Activated naive CD8-positive, alpha-beta T cell (primary cell): Measurements from ENCODE around the gene RPL41.

Experiments used
- H3K27ac Mint-ChIP-seq: one replicate; pipeline ENCODE4 v1.8.0; 2021; ENCODE audit warnings: mixed read lengths
- H3K27me3 Mint-ChIP-seq: one replicate; pipeline ENCODE4 v1.8.0; 2021; ENCODE audit warnings: mixed read lengths
- H3K36me3 Mint-ChIP-seq: one replicate; pipeline ENCODE4 v1.8.0; 2021; ENCODE audit warnings: mixed read lengths
- H3K4me1 Mint-ChIP-seq: one replicate; pipeline ENCODE4 v1.8.0; 2021; ENCODE audit warnings: low read depth, mixed read lengths
- H3K4me3 Mint-ChIP-seq: one replicate; pipeline ENCODE4 v1.8.0; 2021; ENCODE audit warnings: mild to moderate bottlenecking, mixed read lengths
- H3K9me3 Mint-ChIP-seq: one replicate; pipeline ENCODE4 v1.8.0; 2021; ENCODE audit warnings: low read depth, mixed read lengths

The RPL41 gene

DNA sequence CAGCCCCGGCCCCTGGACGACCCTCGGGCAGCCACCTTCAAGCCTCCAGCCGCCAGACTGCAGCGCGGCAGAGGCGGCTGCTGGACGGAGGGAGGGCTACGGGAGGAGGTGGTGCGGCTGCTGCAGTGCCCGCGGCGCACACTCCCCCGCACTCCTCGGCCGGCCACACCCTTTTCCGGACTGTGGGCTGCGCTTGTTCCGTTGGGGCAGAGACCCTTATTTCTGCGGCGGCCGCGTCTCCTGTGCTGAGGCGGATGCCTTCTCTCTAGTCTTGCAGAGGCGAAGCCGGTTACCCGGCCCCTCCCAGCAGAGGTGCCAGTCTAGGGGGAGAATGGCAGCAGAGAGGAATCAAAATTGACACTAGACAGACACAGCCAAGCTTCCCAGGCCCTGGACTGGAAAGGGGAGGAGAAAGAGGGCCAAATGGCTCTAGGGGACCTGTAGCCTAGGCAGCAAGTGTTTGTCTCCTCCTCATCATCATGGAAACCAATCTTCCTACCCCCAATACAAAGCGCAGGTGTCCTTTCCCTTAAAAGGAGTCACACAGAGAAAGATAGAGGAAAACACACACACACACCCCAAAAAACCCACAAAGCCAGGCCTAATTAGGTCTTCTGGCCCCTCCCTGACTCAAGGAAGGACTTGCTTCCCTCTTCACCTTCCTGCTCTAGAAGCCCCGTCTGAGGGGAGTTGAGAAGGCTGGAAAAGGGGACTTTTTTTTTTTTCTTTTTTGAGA lies 12.9 kb downstream of the RPL41 start:
- peak overlapping the region; percentile 94 for H3K4me3 Mint-ChIP-seq
- H3K27ac Mint-ChIP-seq = peak overlapping the region; percentile 95
- no peaks in the 10 kb centered on the region for H3K27me3 Mint-ChIP-seq
- H3K4me1 Mint-ChIP-seq = peaks cover 65% of the 10 kb centered on the region
- no peaks in the 10 kb centered on the region for H3K9me3 Mint-ChIP-seq
- peaks cover 23% of the 10 kb centered on the region for H3K36me3 Mint-ChIP-seq

DNA sequence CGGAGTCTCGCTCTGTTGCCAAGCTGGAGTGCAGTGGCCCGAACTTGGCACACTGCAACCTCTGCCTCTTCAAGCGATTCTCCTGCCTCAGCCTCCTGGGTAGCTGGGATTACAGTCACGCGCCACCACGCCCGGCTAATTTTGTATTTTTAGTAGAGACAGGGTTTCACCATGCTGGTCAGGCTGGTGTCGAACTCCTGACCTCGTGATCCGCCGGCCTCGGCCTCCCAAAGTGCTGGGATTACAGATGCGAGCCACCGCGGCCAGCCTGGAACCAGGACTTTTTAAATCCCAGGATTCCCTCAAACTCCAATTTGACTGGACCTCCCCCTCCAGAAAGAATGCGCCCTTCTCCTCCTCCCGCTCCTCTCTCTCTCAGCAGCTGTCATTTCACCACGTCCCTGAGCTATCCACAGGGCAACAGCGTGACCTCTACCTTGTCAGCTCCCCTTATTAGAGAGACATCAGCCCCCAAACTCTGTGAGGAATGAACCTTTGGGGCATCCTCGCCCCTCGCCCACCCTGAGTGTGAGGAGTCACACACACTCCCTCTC lies 13.6 kb downstream of the RPL41 start:
- H3K9me3 Mint-ChIP-seq = no peaks in the 10 kb centered on the region
- H3K36me3 Mint-ChIP-seq = peaks cover 23% of the 10 kb centered on the region
- H3K27ac Mint-ChIP-seq = peak overlapping the region; percentile 90
- H3K27me3 Mint-ChIP-seq = no peaks in the 10 kb centered on the region
- peaks cover 62% of the 10 kb centered on the region for H3K4me1 Mint-ChIP-seq
- peak overlapping the region; percentile 94 for H3K4me3 Mint-ChIP-seq

DNA sequence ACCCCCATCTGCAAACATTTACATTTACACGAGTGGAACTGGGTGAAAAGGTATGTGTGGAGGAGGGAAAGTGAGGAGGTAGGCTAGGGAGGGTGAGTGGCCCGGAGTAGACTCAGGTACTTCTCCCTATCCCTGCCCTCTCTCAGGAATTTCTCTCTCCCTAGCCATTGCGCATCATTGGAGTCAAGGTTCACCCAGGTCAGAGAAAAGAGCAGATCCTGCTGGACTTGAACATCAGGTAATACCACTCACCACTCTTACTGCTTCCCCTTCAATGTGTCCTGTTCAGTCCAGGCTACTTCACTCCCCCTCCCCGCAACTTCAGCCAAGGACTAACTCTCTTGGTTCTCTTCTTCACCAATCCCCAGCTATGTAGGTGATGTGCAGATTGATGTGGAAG lies 14.4 kb downstream of the RPL41 start:
- Mint-ChIP-seq H3K4me1 (peaks cover 66% of the 10 kb centered on the region), H3K27ac (peak overlapping the region; percentile 90), H3K9me3 (no peaks in the 10 kb centered on the region), H3K4me3 (peak overlapping the region; percentile 94), H3K27me3 (no peaks in the 10 kb centered on the region), H3K36me3 (peaks cover 23% of the 10 kb centered on the region)

- Mint-ChIP-seq H3K36me3 (peaks cover 39% of the 10 kb centered on the region), H3K27ac (peak overlapping the region; percentile 61), H3K4me1 (peaks cover 75% of the 10 kb centered on the region), H3K9me3 (no peaks in the 10 kb centered on the region), H3K4me3 (no peak overlapping the region), H3K27me3 (no peaks in the 10 kb centered on the region)
These were observed 18.5 kb downstream of the RPL41 start for GRCh38 chr12:56134897-56135296.

GRCh38 chr12:56137853-56138571 lies 21.6 kb downstream of the RPL41 start:
- H3K36me3 Mint-ChIP-seq = peaks cover 25% of the 10 kb centered on the region
- H3K4me3 Mint-ChIP-seq = peak overlapping the region; percentile 58
- no peaks in the 10 kb centered on the region for H3K27me3 Mint-ChIP-seq
- H3K4me1 Mint-ChIP-seq = peaks cover 67% of the 10 kb centered on the region
- H3K9me3 Mint-ChIP-seq = no peaks in the 10 kb centered on the region
- H3K27ac Mint-ChIP-seq = peak overlapping the region; percentile 81

DNA sequence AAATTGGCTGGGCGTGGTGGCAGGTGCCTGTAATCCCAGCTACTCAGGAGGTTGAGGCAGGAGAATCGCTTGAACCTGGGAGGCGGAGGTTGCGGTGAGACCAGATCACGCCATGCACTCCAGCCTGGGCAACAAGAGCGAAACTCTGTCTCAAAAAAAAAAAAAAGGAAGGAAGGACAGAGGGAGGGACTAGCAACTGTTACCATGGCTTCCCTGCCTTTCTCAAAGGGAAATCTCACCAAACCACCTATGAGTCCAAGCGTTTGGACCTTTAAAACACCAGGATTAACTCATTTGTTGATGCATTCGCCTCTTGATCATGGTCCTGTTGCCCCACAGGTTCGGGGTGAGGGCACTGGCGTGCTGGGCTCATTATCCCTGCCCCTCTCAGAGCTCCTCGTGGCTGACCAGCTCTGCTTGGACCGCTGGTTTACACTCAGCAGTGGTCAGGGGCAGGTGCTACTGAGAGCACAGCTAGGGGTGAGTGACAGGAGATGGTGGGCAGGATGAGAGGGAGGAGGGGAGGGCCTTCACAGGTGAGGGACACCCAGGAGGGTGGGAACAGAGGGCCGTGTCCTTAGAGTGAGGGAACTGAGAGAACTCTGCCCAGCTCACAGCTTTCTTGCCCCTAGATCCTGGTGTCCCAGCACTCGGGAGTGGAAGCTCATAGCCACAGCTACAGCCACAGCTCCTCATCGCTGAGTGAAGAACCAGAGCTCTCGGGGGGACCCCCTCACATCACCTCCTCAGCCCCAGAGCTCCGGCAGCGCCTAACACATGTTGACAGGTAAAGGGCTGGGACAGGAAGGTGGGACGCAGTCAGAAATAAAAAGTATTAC lies 25.7 kb downstream of the RPL41 start:
- Mint-ChIP-seq H3K27ac (peak overlapping the region; percentile 93), H3K27me3 (no peaks in the 10 kb centered on the region), H3K4me1 (peaks cover 54% of the 10 kb centered on the region), H3K4me3 (no peak overlapping the region), H3K36me3 (peaks cover 23% of the 10 kb centered on the region), H3K9me3 (no peaks in the 10 kb centered on the region)

- Mint-ChIP-seq H3K27ac (peak overlapping the region; percentile 93), H3K4me3 (peak overlapping the region; percentile 25), H3K9me3 (no peaks in the 10 kb centered on the region), H3K36me3 (peaks cover 19% of the 10 kb centered on the region), H3K27me3 (no peaks in the 10 kb centered on the region), H3K4me1 (peaks cover 44% of the 10 kb centered on the region)
These were observed 26.8 kb downstream of the RPL41 start for GRCh38 chr12:56143217-56143616.

DNA sequence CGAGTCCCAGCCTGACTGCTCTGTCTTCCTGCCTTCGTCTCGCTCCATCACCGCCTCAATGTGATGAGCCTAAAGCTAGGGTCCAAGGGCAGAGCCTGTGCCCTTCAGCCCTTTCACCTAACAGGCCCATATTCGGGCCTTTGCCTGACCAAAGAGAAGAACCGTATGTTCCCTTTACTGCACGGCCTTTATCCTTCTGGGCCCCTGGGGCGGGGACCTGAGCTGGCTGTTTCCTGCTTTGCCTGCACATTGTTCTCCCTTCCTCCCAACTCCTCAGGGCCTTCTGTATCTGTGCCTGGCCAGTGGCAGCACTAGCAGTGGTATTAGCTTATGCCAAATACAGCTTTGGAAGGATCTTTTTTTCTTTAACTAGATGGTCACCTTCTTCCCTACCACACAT lies 27.4 kb downstream of the RPL41 start:
- Mint-ChIP-seq H3K27ac (peak overlapping the region; percentile 93), H3K4me3 (no peak overlapping the region), H3K27me3 (no peaks in the 10 kb centered on the region), H3K9me3 (no peaks in the 10 kb centered on the region), H3K36me3 (peaks cover 13% of the 10 kb centered on the region), H3K4me1 (peaks cover 38% of the 10 kb centered on the region)

- peaks cover 34% of the 10 kb centered on the region for H3K4me1 Mint-ChIP-seq
- H3K9me3 Mint-ChIP-seq = no peaks in the 10 kb centered on the region
- no peak overlapping the region for H3K4me3 Mint-ChIP-seq
- H3K27ac Mint-ChIP-seq = no peak overlapping the region
- H3K36me3 Mint-ChIP-seq = peaks cover 13% of the 10 kb centered on the region
- H3K27me3 Mint-ChIP-seq = no peaks in the 10 kb centered on the region
These were observed 28.8 kb downstream of the RPL41 start for GRCh38 chr12:56145217-56145616.

GRCh38 chr12:56146492-56147460 lies 30.3 kb downstream of the RPL41 start:
- peaks cover 10% of the 10 kb centered on the region for H3K36me3 Mint-ChIP-seq
- no peaks in the 10 kb centered on the region for H3K27me3 Mint-ChIP-seq
- H3K4me1 Mint-ChIP-seq = peaks cover 39% of the 10 kb centered on the region
- H3K4me3 Mint-ChIP-seq = no peak overlapping the region
- no peaks in the 10 kb centered on the region for H3K9me3 Mint-ChIP-seq
- H3K27ac Mint-ChIP-seq = no peak overlapping the region

GRCh38 chr12:56150563-56150962 lies 34.1 kb downstream of the RPL41 start:
- Mint-ChIP-seq H3K36me3 (no peaks in the 10 kb centered on the region), H3K27ac (peak overlapping the region; percentile 99), H3K9me3 (no peaks in the 10 kb centered on the region), H3K4me3 (peak overlapping the region; percentile 76), H3K4me1 (peaks cover 30% of the 10 kb centered on the region), H3K27me3 (no peaks in the 10 kb centered on the region)

- no peaks in the 10 kb centered on the region for H3K36me3 Mint-ChIP-seq
- no peaks in the 10 kb centered on the region for H3K9me3 Mint-ChIP-seq
- H3K4me3 Mint-ChIP-seq = peak overlapping the region; percentile 91
- H3K27me3 Mint-ChIP-seq = no peaks in the 10 kb centered on the region
- peaks cover 30% of the 10 kb centered on the region for H3K4me1 Mint-ChIP-seq
- peak overlapping the region; percentile 99 for H3K27ac Mint-ChIP-seq
These were observed 35.3 kb downstream of the RPL41 start for GRCh38 chr12:56151672-56152131.

DNA sequence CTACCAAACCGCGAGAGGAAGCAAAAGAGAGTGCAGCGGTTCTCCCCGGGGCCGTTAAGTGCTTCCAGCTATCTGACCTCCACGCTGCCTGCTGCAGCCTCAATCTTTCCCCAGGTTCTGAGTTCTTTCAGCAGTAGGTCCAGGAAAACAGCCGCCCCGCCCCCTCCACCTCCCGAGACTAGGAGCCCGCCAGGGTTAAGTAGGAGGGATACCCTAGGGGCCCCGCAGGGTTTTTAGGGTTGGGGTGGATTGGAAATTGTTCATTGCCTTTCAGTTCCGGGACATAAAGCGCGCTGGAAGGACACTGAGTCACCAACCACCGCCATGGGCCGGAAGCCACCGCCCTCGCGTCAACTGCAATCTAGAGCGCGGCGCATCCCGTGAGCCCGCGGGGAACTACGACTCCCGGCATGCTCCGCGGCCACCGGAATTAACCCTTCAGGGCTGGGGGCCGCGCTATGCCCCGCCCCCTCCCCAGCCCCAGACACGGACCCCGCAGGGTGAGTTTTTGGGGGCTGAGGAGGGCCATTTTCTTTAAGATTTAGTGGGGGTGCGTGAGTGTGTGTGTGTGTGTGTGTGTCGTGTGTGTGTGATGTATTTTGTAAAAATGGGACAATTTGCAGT lies 35.8 kb downstream of the RPL41 start, which contains the start of gene MYL6B:
Gene MYL6B (plus strand): TSS at position 456 of the 624 bp plus-strand sequence. CDS start 1,332 bp downstream, outside the sequence.
- Mint-ChIP-seq H3K4me3 (peak within 1 kb of the TSS; percentile 91), H3K27ac (peak within 1 kb of the TSS; percentile 99), H3K36me3 (no peaks in the 10 kb centered on the region), H3K9me3 (no peaks in the 10 kb centered on the region), H3K27me3 (no peaks in the 10 kb centered on the region), H3K4me1 (peaks cover 29% of the 10 kb centered on the region)
